SJSA1 (cell line): Measurements from ENCODE around the gene PTPRD. TPM values are rescaled to one million over a fixed set of nuclear protein-coding genes. Genes with fewer than 3 reads are reported as not detected.

Experiments used
- DNase-seq, 2 experiments: peaks; one replicate each; pipeline ENCODE4 v3.0.0-alpha.2; 2015 to 2020; ENCODE audit warnings: low spot score in 2 of 2, low read depth in 1 of 2
- H3K27ac ChIP-seq: fragments of 250-450 bp; sonication (Bioruptor Pico); 2 replicates; pipeline ENCODE4 v1.5.1; 2020; ENCODE audit warnings: mild to moderate bottlenecking, moderate library complexity
- H3K27me3 ChIP-seq: fragments of 250-450 bp; sonication (Bioruptor Pico); replicated peaks from 2 replicates; pipeline ENCODE4 v1.5.1; 2020; ENCODE audit warnings: mild to moderate bottlenecking, moderate library complexity
- H3K36me3 ChIP-seq: fragments of 250-450 bp; sonication (Bioruptor Pico); 2 replicates; pipeline ENCODE4 v1.5.1; 2020; ENCODE audit warnings: mild to moderate bottlenecking
- H3K4me1 ChIP-seq: fragments of 250-450 bp; sonication (Bioruptor Pico); replicated peaks from 2 replicates; pipeline ENCODE4 v1.6.1; 2021; ENCODE audit warnings: mild to moderate bottlenecking
- H3K4me3 ChIP-seq: fragments of 250-450 bp; sonication (Bioruptor Pico); 2 replicates; pipeline ENCODE4 v1.5.1; 2020; ENCODE audit warnings: mild to moderate bottlenecking
- H3K9me3 ChIP-seq: fragments of 250-450 bp; sonication (Bioruptor Pico); replicated peaks from 2 replicates; pipeline ENCODE4 v1.5.1; 2020; ENCODE audit warnings: mild to moderate bottlenecking
- total RNA-seq: library from RNA; depleted of rRNA; stranded (reverse); fragments of >200 nt; shearing (Covaris generic); gene quantifications from 2 replicates; pipeline ENCODE4 v1.2.3, GENCODE V29; 2014

The PTPRD gene
- total RNA-seq, 1 experiment from 2014 or later: not detected

- Histone ChIP-seq H3K4me3 (no peak overlapping the region), H3K9me3 (no peaks in the 10 kb centered on the region), H3K36me3 (no peaks in the 10 kb centered on the region), H3K27ac (no peak overlapping the region), H3K27me3 (no peaks in the 10 kb centered on the region), H3K4me1 (no peaks in the 10 kb centered on the region)
- no peak for DNase-seq
These were observed 2042.0 kb downstream of the PTPRD start for GRCh38 chr9:8570776-8571175.

GRCh38 chr9:8569823-8570222, 2043.0 kb downstream of the PTPRD start:
- DNase-seq: no peak
- H3K4me1 ChIP-seq: no peaks in the 10 kb centered on the region
- no peaks in the 10 kb centered on the region for H3K36me3 ChIP-seq
- no peaks in the 10 kb centered on the region for H3K9me3 ChIP-seq
- H3K27ac ChIP-seq: no peak overlapping the region
- no peaks in the 10 kb centered on the region for H3K27me3 ChIP-seq
- H3K4me3 ChIP-seq: no peak overlapping the region

- DNase-seq: no peak
- Histone ChIP-seq H3K27ac (no peak overlapping the region), H3K36me3 (no peaks in the 10 kb centered on the region), H3K4me1 (no peaks in the 10 kb centered on the region), H3K4me3 (no peak overlapping the region), H3K9me3 (no peaks in the 10 kb centered on the region), H3K27me3 (no peaks in the 10 kb centered on the region)
These were observed 2044.7 kb downstream of the PTPRD start for GRCh38 chr9:8567963-8568579.

GRCh38 chr9:8564960-8565359, 2047.8 kb downstream of the PTPRD start:
- no peaks in the 10 kb centered on the region for H3K9me3 ChIP-seq
- H3K4me3 ChIP-seq: no peak overlapping the region
- H3K36me3 ChIP-seq: no peaks in the 10 kb centered on the region
- no peak overlapping the region for H3K27ac ChIP-seq
- H3K27me3 ChIP-seq: no peaks in the 10 kb centered on the region
- no peaks in the 10 kb centered on the region for H3K4me1 ChIP-seq
- DNase-seq: no peak

- no peaks in the 10 kb centered on the region for H3K27me3 ChIP-seq
- no peaks in the 10 kb centered on the region for H3K9me3 ChIP-seq
- DNase-seq: no peak
- H3K4me3 ChIP-seq: no peak overlapping the region
- no peaks in the 10 kb centered on the region for H3K4me1 ChIP-seq
- H3K27ac ChIP-seq: no peak overlapping the region
- H3K36me3 ChIP-seq: no peaks in the 10 kb centered on the region
These were observed 2052.0 kb downstream of the PTPRD start for GRCh38 chr9:8560560-8561525.

- Histone ChIP-seq H3K9me3 (no peaks in the 10 kb centered on the region), H3K27ac (no peak overlapping the region), H3K4me1 (no peaks in the 10 kb centered on the region), H3K27me3 (no peaks in the 10 kb centered on the region), H3K36me3 (no peaks in the 10 kb centered on the region), H3K4me3 (no peak overlapping the region)
- DNase-seq: no peak
These were observed 2054.6 kb downstream of the PTPRD start for GRCh38 chr9:8558176-8558575.

- DNase-seq: no peak
- no peak overlapping the region for H3K4me3 ChIP-seq
- no peaks in the 10 kb centered on the region for H3K9me3 ChIP-seq
- no peaks in the 10 kb centered on the region for H3K27me3 ChIP-seq
- H3K27ac ChIP-seq: no peak overlapping the region
- H3K4me1 ChIP-seq: no peaks in the 10 kb centered on the region
- no peaks in the 10 kb centered on the region for H3K36me3 ChIP-seq
These were observed 2056.9 kb downstream of the PTPRD start for GRCh38 chr9:8555762-8556500.

GRCh38 chr9:8553444-8553843, 2059.4 kb downstream of the PTPRD start:
- DNase-seq: no peak
- H3K4me3 ChIP-seq: no peak overlapping the region
- H3K9me3 ChIP-seq: no peaks in the 10 kb centered on the region
- no peaks in the 10 kb centered on the region for H3K36me3 ChIP-seq
- H3K4me1 ChIP-seq: no peaks in the 10 kb centered on the region
- no peak overlapping the region for H3K27ac ChIP-seq
- H3K27me3 ChIP-seq: no peaks in the 10 kb centered on the region

- no peaks in the 10 kb centered on the region for H3K4me1 ChIP-seq
- no peaks in the 10 kb centered on the region for H3K9me3 ChIP-seq
- no peak for DNase-seq
- no peak overlapping the region for H3K27ac ChIP-seq
- no peaks in the 10 kb centered on the region for H3K27me3 ChIP-seq
- H3K36me3 ChIP-seq: no peaks in the 10 kb centered on the region
- H3K4me3 ChIP-seq: no peak overlapping the region
These were observed 2060.1 kb downstream of the PTPRD start for GRCh38 chr9:8552732-8553131.

GRCh38 chr9:8549214-8549613, 2063.6 kb downstream of the PTPRD start:
- H3K36me3 ChIP-seq: no peaks in the 10 kb centered on the region
- H3K4me3 ChIP-seq: no peak overlapping the region
- H3K27me3 ChIP-seq: no peaks in the 10 kb centered on the region
- H3K4me1 ChIP-seq: no peaks in the 10 kb centered on the region
- no peak overlapping the region for H3K27ac ChIP-seq
- DNase-seq: no peak
- no peaks in the 10 kb centered on the region for H3K9me3 ChIP-seq

GRCh38 chr9:8543219-8543618, 2069.6 kb downstream of the PTPRD start:
- H3K4me3 ChIP-seq: no peak overlapping the region
- no peaks in the 10 kb centered on the region for H3K9me3 ChIP-seq
- H3K4me1 ChIP-seq: no peaks in the 10 kb centered on the region
- no peaks in the 10 kb centered on the region for H3K27me3 ChIP-seq
- no peak overlapping the region for H3K27ac ChIP-seq
- no peak for DNase-seq
- no peaks in the 10 kb centered on the region for H3K36me3 ChIP-seq

GRCh38 chr9:8542537-8542936, 2070.3 kb downstream of the PTPRD start:
- Histone ChIP-seq H3K9me3 (no peaks in the 10 kb centered on the region), H3K4me1 (no peaks in the 10 kb centered on the region), H3K27me3 (no peaks in the 10 kb centered on the region), H3K36me3 (no peaks in the 10 kb centered on the region), H3K4me3 (no peak overlapping the region), H3K27ac (no peak overlapping the region)
- DNase-seq: no peak

- DNase-seq: no peak
- Histone ChIP-seq H3K27me3 (no peaks in the 10 kb centered on the region), H3K4me3 (no peak overlapping the region), H3K36me3 (no peaks in the 10 kb centered on the region), H3K9me3 (no peaks in the 10 kb centered on the region), H3K27ac (no peak overlapping the region), H3K4me1 (no peaks in the 10 kb centered on the region)
These were observed 2073.1 kb downstream of the PTPRD start for GRCh38 chr9:8539681-8540197.

GRCh38 chr9:8536845-8537244, 2076.0 kb downstream of the PTPRD start:
- no peaks in the 10 kb centered on the region for H3K9me3 ChIP-seq
- H3K36me3 ChIP-seq: no peaks in the 10 kb centered on the region
- no peak overlapping the region for H3K4me3 ChIP-seq
- no peaks in the 10 kb centered on the region for H3K27me3 ChIP-seq
- H3K27ac ChIP-seq: no peak overlapping the region
- H3K4me1 ChIP-seq: no peaks in the 10 kb centered on the region
- no peak for DNase-seq
